HG03469 (cell line): Measurements from ENCODE around the gene DTNB.
A peak's percentile ranks its signal among the peaks of the same experiment; 100 is the strongest.

Experiments used
- ATAC-seq: cut with Tn5 transposase; IDR thresholded peaks from one replicate; pipeline ENCODE4 v1.9.1; 2021; ENCODE audit warnings: mild to moderate bottlenecking, moderate library complexity, moderate number of reproducible peaks; ENCODE audit not compliant: unreplicated experiment

DTNB gene

GRCh38 chr2:25592766-25593292, 80.5 kb downstream of the DTNB start:
- no peak for ATAC-seq

DNA sequence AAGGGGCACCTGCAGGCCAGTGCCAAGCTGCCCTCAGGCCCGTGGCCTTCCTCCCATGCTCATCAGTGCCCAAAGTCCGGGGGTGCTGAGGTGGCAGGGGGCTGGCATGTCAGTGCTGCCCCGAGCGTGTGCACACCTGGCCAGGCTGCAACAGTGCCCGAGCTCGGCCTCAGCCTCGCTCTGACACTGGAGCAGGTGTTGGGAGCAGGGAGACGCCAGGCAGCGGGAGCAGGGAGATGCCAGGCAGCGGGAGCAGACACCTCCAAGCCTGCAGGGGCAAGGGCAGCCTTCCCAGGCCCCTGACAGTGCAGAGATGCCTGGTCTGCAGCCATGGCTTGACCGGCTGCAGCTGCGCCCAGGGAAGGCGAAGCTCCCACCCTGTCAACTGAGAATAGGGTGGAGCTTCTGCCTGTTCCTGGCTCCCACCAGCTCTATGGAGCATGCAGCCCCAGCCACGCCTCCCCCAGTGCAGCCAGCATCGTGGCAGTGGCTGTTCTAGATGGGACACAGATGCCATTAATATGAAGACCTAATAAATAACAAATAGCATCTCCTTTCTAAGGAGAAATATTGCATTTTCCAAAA, 82.4 kb downstream of the DTNB start:
- no peak for ATAC-seq

DNA sequence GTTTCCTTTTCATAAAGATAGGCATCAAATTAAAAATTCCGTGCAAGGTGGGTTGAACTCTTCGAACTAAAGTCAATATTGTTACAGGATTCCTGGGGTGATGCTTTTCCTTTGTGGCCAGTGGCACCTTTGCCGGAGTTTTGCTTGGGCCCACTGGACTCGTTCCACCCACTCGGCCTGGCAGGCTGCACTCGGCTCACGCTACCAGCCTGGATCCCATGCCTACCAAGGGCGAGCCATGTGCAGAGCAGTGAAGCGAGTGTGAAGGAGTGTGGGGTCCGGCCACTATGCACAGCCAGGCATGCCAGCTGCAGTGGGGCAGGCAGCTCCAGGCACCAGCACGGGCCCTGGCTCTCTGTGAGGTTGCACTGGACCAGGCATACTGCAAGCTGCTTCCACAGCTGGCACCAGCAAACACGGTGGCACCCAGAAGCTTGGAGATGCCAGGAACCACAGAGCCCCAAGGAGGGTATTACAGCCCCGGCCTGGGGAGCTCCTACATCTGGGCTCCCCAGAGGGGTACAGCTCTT, 83.6 kb downstream of the DTNB start:
- ATAC-seq: no peak

- no peak for ATAC-seq
These were observed 84.8 kb downstream of the DTNB start for GRCh38 chr2:25588576-25588975.

GRCh38 chr2:25587361-25587760, 86.0 kb downstream of the DTNB start:
- ATAC-seq: no peak

DNA sequence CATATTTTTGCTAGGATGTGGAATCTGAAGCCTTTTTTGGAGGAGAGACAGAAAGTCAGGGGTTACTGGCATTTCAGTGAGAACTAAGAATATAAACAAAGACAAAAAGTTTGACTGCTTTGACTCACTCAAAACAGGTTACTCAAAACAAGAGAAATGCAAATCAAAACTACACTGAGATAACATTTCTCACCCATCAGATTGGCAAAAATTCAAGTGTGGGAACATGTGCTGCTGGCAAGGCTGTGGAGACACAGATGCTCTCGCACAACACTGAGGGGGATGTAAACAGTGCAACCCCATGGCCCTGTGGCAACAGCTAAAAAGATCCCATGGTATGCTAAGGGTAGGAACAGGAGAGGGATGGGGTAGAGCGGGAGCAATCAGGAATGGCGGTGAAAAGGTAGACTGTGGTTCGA, 86.6 kb downstream of the DTNB start:
- peak; percentile 75 for ATAC-seq

- no peak for ATAC-seq
These were observed 88.2 kb downstream of the DTNB start for GRCh38 chr2:25585189-25585588.

DNA sequence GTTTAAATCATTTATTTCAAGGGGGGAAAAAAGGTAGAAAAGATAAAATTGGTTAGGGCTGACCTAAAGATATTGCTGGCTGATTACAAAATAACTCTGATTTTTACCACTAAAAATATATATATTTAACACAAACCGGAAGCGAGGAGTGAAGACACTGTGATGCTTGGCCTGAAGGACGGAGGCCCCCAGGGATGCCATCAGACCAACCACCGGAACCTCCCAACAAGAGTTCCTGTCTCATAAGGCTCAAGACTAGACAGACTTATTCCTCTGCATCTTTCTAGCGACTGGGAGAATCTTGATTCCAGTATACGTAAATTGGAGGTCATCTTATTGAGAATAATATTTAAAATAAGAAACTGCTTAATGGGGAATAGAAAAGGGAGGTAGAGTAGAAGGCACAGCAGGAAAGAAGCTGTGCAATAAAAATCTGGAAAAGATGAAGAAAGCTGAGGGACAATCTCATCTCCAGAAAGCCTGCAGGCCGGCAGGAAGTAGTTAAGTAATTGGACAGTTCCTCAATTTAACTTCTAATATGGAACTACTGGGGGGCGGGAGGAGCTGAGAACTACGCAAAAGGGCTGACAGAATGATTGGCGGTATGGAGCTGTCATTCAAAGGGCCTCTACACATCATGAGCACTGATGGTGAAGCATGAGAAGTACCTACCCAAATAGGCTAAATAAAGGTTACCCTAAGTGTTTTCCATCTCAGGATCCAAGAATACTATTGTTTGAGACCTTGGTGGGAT, 91.1 kb downstream of the DTNB start:
- ATAC-seq: no peak

- no peak for ATAC-seq
These were observed 96.8 kb downstream of the DTNB start for GRCh38 chr2:25576596-25576995.

GRCh38 chr2:25572638-25573037, 100.7 kb downstream of the DTNB start:
- no peak for ATAC-seq

DNA sequence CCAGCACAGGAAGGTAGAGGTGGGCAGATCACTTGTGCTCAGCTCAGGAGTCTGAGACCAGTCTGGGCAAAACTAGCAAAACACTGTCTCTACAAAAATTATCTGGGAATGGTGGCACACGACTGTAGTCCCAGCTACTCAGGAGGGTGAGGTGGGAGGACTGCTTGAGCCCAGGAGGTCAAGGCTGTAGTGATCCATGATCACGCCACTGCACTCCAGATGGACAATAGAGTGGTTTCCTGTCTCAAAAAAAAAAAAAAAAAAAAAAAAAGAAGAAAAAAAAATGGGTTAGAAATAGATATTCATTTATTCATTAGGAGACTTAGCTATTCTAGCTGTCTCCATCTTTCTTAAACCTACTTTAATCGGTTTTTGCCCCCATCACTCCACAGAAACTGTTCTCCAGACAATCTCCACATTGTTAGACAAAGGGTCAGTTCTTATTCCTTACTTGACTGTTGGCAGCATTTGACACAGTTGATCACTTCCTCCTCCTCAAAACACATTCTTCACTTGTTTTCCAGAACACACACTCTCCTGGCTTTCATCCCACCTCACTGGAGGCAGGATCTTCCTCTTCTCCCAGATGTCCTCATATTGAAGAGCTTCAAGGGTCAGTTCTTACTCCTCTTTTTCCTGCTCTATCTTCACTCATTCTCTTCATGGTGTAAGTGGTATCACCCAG, 103.1 kb downstream of the DTNB start:
- ATAC-seq: no peak

- ATAC-seq: no peak
These were observed 106.0 kb downstream of the DTNB start for GRCh38 chr2:25567406-25567805.

DNA sequence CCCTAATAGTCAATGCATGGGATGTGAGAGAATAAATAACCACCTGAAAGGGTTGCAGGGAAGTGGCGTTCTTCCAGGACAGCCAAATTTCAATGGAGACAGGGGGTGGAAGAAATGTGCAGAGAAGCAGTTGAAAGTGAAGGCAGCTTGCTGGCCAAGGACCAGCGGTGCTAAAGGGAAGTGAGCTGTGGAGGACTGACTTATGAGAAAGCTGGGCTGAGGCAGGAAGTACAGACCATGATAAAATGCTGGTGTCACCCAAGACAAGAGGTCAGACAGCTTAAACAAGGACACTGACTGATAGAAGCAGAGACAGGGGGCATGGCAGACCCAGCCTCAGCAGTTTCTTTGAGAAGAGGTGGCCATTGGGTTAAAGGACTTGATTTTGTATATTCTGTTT, 106.7 kb downstream of the DTNB start:
- no peak for ATAC-seq

DNA sequence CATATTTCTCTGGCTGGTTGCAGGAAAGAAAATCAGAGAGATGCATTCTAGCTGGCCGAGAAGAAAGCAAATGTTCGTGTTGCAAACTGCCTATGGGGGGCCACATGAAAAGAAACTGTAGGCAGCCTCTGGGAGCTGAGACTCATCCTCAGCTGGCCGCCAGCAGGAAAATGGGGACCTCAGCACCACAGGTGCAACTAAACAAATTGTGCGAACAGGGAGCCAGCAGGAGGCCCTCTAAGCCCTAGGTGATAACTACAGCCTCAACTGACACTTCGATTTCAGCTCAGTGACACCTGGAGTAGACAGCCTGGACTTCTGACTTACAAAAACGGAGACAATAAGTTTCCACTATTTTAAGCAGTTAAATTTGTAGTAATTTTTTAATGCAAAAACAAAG, 107.3 kb downstream of the DTNB start:
- ATAC-seq: no peak

GRCh38 chr2:25561136-25561850, 112.1 kb downstream of the DTNB start:
- no peak for ATAC-seq

GRCh38 chr2:25559148-25559547, 114.2 kb downstream of the DTNB start:
- ATAC-seq: no peak

- peak; percentile 71 for ATAC-seq
These were observed 115.1 kb downstream of the DTNB start for GRCh38 chr2:25558262-25558661.

DNA sequence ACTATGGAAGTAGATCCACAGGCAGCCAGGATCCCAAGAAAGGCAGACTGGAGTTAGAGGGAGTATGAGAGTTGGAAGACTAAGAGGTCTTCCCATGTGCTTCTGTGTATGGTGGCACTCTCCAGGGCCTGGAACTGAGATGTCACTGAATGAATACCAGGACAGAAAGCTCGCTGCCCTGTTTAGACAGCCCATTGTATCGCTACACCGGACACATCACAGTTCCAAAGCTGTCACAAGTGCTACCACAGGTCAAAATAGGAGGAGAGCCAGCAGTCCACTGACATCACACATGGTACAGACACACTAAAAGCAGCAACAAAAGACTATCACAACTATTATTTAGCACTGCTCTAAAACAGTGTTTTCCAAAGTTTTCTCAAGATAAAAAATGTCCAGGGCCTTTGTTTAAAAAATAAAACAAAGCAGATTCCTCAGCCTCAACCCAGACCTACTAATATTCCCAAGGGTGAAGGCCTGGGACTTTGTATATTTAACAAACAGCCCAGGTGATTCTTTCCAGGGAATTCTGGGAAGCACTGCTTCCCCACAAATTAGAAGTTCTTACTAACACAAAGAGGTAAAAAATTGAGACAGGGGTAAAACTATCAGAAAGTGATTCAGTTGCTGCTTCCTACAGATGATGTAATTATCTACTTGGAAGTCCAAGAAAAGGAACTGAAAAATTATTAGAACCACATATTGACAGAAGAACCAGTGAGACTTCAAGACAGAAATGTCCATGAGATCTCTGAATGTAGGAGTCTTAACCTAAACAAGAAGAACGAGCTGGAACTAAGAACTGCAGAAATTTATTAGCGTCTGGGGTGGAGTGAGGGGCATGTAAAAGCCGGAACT, 116.0 kb downstream of the DTNB start:
- no peak for ATAC-seq

- ATAC-seq: no peak
These were observed 121.1 kb downstream of the DTNB start for GRCh38 chr2:25552318-25552717.

- no peak for ATAC-seq
These were observed 122.1 kb downstream of the DTNB start for GRCh38 chr2:25551316-25551715.
